ENCODE results near the gene ZNF662.
"Not testable (repeated sequence)": the region's sequence is repeated elsewhere in the genome, so short reads cannot be mapped to it uniquely, and the experiment has no call there.

The ZNF662 gene

DNA sequence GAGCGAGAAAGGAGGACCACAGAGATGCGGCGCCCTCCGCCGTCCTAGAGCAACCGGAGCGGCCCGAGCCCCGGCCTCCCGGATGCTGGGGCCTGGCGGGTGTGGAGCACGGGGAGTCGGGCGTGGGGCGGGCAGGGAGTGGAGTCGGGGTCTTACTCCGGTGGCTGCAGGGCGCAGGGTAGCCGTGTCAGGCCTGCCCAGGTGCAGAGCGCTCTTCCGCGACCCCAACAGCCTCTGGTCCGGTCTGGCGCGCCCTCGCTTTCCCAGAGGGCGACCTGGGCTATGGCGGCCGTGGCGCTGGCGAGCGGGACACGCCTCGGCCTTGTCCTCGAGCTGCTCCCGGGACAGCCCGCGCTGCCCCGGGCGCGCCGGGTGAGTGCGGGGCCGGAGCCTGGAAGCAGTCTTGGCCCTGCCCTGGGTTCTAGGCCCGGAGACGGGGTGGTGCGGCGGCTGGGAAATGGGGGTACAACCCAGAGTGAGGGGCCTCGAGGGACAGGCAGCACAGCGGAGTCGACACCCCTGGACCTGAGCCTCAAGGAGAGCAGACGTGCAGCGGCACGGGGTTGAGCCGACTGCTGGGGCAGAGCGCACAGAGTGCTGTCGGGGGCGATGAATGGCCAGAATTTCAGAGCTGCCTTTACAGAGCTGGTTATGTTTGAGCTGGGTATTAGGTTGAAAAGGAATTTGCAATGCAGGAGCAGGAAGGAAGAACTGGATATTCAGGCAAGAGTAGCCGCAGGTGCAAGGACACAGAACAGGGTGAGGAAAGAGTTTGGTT is at the start of gene ZNF662:
ZNF662 (plus strand) TSS at position 73 of the 778 bp plus-strand sequence. CDS start 1,973 bp downstream, outside the sequence.
- DNase-seq (ENCODE audit: low spot score), result no peak

DNA sequence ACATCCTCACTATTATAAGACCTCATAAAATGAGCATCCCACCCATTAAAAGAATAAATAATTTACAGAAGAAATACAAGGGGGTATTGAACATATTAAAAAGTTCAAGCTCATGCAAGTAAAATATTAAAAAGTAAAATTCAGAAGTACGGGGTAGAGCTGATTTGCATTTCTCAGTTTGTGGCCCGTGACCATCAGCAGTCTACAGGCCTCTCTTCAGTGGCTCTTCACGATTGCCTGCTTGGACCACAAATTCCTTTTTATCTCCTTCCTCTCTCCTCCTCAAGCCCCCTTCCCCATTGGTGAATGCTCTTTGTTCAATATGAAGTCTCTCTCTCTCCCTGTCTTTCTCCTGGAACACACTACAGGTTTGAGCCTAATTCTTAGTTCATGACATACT is 49.4 kb upstream of the ZNF662 start:
- no peak for DNase-seq (ENCODE audit: low spot score)

DNA sequence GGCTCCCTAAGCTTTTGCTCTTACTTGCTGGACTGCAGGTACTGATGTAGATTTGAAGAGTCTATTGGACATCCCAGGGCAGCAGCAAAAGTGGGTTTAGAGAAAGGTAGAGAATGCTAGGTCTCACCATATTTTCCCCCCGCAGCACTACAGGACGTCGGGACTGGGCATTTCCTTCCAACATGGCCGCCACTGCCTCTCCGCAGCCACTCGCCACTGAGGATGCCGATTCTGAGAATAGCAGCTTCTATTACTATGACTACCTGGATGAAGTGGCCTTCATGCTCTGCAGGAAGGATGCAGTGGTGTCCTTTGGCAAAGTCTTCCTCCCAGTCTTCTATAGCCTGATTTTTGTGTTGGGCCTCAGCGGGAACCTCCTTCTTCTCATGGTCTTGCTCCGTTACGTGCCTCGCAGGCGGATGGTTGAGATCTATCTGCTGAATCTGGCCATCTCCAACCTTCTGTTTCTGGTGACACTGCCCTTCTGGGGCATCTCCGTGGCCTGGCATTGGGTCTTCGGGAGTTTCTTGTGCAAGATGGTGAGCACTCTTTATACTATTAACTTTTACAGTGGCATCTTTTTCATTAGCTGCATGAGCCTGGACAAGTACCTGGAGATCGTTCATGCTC is 41.5 kb upstream of the ZNF662 start:
- DNase-seq (ENCODE audit: low spot score), result no peak

DNA sequence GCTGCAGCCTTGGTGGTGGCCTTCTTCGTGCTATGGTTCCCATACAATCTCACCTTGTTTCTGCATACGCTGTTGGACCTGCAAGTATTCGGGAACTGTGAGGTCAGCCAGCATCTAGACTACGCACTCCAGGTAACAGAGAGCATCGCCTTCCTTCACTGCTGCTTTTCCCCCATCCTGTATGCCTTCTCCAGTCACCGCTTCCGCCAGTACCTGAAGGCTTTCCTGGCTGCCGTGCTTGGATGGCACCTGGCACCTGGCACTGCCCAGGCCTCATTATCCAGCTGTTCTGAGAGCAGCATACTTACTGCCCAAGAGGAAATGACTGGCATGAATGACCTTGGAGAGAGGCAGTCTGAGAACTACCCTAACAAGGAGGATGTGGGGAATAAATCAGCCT is 40.7 kb upstream of the ZNF662 start:
- DNase-seq (ENCODE audit: low spot score), result no peak

DNA sequence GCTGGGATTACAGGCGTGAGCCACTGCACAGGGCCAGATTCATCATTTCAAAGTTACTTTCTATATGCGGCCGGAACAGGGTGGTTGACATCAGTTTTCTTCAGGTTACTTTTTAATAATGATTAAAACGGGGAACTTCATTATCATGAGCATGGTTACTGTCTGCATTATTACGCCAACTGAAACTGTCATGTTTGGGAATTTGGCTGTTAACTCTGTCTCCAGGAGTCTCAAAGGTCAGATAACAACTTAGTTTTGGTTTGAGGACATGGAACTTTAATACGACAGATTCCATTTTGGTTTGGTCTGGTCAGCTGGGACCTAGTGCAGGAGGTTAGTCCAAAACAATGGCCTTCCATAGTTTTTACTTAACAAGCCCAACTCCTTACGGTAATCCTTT is 38.8 kb upstream of the ZNF662 start:
- no peak for DNase-seq (ENCODE audit: low spot score)

DNA sequence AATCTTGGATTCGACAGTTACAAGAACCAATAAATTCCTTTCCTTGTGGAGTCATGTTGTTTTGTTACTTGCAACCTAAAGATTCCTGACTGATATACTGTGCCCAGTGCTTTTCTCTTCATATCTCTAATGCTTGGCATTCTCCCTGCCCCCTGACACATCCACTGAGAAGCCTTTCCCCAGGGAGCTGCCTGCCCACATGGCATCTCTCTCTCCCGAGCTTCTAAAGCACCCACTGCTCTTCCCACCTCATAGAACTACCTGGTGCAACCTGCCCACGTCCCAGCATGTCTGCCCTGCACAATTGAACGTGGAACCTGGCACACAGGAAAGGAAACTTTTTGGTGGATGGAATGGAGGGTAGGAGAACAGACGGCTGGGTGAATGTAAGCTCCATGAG is 37.1 kb upstream of the ZNF662 start:
- no peak for DNase-seq (ENCODE audit: low spot score)

DNA sequence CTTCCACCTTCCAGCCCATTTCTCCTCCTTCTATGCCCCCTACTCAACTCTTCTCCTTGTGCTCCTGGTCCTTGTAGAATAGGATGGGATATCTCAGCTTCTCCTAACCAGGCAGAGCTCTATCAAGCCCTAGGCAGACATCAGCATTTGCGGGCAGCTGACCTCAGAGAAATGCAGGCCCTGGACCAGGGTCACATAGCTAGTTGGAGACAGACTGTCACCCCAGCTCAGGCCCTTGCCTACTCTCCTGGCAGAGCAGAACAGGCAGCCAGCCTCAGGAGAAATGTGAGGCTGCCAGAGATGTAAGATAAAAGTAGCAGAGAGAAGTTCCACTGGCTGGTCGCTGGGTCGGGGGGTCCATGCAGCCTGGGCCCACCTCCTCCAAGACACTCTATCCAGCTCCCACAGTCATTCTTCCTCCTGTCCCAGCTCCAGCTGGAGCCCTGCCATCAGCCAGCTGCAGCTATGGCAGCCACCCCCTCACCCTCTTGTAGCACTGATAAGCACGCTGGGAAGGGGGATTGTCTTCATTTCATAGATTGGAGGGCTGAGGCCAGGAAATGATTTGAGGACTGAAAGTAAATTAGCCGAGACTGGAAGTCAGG is 34.2 kb upstream of the ZNF662 start:
- DNase-seq (ENCODE audit: low spot score), result no peak

DNA sequence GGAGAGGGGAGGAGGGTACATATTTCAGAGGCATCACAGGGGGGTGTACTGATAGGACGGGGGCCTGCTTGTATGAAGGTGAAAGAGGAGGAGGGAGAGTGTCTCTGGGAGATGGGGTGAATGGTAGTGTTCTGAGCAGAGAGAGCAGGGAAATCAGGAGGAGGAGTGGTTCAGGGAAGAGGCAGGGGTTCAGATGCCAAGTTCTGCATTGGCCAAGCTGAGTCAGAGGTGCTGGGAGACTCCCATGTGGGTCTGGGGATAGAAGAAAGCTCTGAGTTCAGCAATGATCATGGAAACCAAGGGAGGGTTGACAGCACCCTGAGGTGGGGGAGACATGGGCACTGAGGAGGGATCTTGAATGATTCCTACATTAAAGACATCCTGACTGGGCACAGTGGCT is 33.2 kb upstream of the ZNF662 start:
- no peak for DNase-seq (ENCODE audit: low spot score)

DNA sequence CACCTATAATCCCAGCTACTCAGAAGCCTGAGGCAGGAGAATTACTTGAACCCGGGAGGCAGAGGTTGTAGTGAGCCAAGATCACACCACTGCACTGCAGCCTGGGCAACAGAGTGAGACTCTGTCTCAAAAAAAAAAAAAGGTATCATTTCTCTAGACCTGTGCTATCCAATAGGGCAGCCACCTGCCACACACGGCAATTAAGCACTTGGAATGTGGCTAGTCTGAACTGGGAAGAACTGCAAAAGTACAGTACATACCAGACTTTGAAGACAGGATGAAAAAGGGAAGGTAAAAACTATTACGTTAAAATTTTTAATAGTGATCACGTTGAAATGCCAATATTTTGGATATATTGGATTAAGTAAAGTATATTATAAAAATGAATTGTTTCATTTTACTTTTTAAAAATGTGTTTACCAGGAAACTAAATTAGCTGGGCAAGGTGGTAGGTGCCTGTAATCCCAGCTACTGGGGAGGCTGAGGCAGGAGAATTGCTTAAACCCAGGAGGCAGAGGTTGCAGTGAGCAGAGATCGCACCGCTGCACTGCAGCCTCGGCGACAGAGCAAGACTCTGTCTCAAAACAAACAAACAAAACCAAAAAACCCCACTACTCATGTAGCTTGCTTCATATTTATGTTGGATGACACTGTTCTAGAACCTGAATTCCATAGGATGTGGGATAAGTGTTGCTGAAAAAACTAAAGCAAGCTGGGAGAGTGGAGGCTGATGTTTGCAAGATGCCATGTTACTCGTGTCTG is 32.5 kb upstream of the ZNF662 start:
- DNase-seq (ENCODE audit: low spot score), result no peak

DNA sequence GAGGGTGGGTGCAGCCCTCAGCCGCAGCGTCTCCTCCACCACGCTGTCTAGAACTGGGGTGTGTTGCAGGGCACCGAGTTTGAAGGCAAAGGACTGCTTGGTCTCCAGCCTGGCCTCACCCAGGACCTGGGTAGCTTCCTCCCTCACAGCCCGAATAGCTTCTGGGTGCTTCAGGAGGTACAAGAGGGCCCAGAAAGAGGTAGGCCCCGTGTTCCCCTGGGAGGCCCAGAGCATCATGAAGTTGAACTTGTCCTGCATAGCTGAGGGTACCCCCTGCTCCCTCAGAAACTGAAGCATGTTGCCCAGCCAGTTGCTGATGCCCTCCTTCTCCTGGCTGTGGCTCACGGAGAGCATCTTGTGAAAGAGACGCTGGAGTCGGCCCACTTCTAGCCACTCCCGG is 31.2 kb upstream of the ZNF662 start:
- DNase-seq (ENCODE audit: low spot score), result no peak

DNA sequence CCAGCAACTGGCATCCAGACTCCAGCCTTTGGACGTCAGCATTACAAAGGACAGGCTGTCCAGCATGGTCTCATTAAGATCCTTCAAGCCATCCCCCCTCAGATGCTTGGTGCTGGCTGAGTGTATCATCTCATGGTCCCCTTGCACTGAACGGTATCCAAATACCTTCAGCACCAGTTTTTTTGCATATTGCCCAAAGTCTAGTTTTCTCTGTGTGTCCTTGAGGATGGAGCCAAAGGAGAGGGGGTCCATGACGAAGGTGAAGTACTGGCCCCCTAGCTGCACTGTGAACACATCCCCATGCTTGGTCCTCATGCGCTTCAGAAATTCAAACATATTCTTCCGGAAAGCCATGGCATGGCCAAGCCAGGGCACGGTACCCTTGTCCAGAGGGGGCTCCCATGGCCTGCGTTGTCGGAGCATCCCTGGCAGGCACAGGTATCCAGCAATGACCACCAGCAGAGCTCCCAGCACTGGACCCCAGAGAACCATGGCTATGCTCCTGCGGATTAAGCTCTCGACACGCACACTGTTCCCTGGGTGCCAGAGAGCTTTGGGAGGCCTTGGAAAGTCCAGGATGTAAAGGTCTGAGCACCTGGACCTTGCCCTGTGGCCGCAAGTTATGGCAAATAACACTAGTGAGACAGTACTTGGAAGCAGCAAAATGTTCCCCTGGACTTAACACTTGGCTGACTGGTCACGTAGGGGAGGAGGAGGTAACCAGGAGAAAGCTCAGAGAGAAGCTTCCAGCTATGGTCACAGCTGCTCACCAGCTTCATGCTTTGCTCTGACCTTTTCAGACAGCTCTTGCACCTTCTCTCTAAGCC is 30.4 kb upstream of the ZNF662 start, which contains the start of gene CYP8B1:
CYP8B1 (minus strand) TSS at position 555 of the 827 bp plus-strand sequence; CDS start at position 492, 63 bp downstream.
- no peak for DNase-seq (ENCODE audit: low spot score)

DNA sequence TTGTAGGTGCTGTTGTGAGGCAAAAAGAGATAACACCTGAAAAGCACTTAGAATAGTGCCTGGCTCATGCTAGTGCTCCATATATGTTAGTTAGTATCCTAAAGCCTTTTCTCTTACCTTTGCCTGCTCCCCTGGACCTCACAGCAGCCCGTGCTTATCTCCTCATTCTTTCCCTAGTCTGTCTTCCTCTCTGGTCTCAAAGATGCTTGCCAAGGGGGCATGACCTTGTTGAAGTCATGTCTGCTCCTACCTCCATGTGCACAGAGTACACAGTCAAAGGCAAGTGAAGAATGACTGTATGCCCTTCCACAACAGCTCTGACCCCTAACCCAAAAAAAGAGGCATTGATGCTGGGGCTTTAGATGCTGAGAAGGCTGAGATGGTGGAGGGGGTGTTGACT is 29.5 kb upstream of the ZNF662 start:
- DNase-seq (ENCODE audit: low spot score), result no peak

DNA sequence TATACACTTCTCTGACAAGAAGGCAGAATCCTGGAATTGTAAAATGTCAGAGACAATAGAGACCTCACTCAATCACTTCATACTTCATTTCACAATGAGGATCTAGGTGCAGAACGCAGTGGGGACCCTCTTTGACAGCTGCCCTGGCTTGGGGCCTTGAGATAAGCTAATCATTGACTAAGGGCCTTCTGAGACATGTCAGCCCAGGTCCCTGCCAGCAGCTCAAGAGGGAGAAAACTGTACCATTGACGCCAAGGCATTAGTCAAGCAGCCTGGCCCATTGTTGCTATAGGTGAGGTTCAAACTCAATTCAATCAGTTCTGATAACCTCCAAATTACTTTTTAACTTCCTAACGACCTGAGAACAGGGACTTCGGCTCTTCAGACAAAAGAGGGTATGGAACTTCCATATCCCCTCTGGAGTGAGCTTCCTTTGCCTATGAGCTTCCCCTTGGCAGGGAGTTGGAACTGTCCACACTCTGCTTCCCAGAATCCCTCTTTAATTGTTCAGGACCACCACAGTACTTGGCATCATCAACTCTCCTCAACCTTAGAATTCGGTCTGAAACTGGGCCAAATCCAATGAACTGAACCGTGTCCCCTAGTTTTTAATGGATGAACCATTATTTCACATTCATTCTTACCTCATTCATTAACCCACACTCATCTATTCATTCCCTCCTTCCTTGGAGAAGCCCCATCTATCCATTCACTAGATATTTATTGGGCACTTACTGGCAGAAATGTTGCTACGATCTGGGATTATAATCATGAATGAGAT is 28.8 kb upstream of the ZNF662 start:
- DNase-seq (ENCODE audit: low spot score), result no peak

DNA sequence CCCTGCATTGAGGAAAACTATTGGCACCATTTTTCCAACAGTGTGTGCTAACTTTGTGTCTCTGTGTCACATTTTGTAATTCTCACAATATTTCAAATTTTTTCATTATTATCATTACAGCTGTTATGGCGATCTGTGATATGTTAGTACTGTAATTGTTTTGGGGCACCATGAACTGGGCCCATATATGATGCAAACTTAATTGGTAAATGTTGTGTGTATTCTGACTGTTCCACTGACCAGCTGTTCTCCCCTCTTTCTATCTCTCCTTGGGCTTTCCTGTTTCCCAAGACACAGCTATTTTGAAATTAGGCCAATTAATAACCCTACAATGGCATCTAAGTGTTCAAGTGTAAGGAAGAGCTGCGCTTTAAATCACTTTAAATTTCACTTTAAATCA is 28.1 kb upstream of the ZNF662 start:
- DNase-seq (ENCODE audit: low spot score), result no peak

DNA sequence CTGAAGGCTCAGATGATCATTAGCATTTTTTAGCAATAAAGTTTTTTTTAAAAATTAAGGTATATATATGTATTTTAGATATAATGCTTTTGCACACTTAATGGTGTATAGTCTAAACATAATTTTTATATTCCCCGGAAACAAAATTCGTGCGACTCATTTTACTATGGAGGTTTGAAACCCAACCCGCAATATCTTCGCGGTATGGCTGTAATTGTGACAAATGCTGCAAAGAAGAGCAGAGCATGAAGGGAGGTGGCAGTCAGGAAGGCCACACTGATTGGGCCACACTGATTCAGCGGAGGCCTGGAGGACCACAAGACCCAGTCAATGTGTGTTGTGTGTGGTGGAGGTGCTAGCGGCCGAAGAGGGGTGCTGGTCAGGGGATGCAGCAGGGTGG is 25.8 kb upstream of the ZNF662 start:
- no peak for DNase-seq (ENCODE audit: low spot score)

DNA sequence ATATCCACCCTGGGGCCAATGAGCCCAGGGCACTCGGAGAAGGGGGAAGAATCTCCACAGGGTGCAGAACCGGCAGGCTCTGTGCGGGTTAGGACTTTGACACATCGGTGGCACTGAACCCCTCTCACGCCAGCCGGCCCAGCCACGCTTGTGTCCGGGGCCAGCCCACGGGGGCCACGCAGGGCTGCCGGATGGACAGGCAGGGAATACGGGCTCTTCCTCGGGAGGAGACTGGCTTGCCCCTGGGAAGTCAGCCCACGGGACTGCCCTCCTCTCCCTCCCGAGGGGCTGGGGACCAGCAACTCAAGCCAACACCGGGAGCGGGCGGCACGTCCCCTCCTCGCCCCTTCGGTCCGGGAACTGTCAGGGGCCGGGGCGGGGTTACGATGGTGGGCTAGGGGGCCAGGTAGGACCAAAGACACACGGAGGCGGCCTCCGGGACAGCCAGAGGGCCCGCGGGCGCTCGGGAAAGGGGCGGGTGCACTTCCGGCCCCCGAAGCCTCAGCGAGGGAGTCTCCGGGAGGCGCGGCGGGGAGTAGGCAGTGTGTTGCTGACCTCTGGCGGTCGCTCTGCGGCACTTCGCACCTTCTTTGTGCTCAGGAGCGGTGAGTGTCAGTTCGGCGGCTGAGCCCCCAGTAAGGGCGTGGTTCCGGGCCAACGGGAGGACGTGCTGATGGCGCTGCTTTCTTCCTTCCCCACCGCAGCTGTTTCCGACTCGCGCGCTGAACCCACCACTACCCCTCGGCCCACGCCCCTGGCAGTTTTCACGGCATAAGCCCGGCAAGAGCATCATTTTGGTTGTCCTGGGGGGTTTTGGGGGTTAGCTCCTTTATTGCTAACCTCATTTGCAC is 25.1 kb upstream of the ZNF662 start:
- DNase-seq (ENCODE audit: low spot score), result peak; percentile 87

DNA sequence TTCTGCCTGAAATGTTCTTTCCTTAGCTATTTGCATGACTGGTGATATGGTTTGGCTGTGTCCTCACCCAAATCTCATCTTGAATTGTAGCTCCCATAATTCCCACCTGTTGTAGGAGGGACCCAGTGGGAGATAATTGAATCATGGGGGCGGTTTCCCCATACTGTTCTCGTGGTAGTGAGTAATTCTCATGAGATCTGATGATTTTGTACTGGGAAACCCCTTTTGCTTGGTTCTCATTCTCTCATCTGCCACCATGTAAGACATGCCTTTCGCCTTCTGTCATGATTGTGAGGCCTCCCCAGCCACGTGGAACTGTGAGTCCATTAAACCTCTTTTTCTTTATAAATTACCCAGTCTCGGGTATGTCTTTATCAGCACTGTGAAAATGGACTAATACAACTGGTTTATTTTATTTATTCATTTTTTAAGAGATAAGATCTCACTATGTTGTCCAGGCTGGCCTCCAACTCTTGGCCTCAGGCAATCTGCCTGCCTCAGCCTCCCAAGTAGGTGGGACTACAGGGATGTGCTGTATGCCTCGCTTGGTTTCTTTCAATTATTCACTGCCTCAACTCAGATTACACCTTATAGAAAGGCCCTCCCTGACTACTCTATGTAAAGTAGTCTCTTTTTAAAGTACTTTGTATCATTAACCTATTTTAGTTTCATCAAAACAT is 22.6 kb upstream of the ZNF662 start:
- DNase-seq (ENCODE audit: low spot score), result not testable (repeated sequence)

DNA sequence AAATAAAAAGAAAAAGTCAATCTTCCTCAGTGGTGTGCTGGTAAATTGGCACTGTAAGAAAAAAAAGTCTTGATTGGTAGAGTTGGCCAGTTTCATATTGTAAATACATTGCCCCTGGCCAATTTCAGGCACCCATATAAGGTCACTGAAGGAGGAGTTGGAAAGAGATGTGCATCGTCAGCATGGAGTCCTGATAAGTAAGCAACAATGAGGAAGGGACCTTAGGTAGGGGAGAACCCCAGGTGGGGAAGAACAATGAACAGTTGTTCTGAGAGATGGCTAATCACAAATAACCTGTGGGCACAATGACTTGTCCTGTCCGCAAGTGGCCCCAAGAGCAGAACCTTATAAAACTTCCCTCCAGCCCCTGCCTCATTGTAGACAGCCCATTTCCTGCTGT is 21.6 kb upstream of the ZNF662 start:
- no peak for DNase-seq (ENCODE audit: low spot score)

DNA sequence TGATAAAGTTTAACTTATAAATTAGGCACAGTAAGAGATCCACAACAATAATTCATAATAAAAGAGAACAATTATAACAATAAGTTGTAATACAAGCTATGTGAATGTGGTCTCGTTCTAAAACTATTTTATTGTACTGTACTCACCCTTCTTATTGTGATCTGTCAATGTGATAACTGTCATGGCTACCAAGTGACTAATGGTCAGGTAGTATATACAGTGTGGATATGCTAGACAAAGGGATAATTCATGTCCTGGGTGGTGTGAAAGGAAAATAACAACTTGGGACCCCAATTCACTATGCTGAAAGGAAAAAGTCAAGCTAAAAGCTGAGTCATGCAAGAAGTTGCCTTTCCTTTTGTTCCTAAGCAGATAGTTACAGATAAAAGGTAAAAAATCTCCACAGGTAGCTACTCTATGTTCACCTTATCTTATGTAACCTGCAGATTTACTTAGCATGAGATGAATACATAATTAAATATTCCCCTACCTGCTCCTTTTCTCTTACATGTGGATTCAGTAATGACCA is 19.6 kb upstream of the ZNF662 start:
- DNase-seq (ENCODE audit: low spot score), result no peak
